Fibroblast of mammary gland (primary cell): ENCODE results near the gene PBX4.

Experiments
- DNase-seq: peaks from one replicate; pipeline ENCODE4 v3.0.0-alpha.2; 2010; ENCODE audit warnings: low read depth
- H3K4me3 ChIP-seq: 2 replicates; pipeline ENCODE4 v1.5.1; 2011; ENCODE audit warnings: low read depth, mild to moderate bottlenecking, low read length, moderate library complexity; ENCODE audit not compliant: control insufficient read depth
- CTCF ChIP-seq: conservative IDR thresholded peaks from 2 replicates; pipeline ENCODE4 v1.5.1; 2011; ENCODE audit warnings: low read depth, low read length, inconsistent platforms; ENCODE audit not compliant: control insufficient read depth, insufficient read depth

Gene PBX4

GRCh38 chr19:19529783-19530422, 88.6 kb downstream of the PBX4 start:
- no peak for TF ChIP-seq CTCF
- DNase-seq = no peak
- no peak overlapping the region for H3K4me3 ChIP-seq

DNA sequence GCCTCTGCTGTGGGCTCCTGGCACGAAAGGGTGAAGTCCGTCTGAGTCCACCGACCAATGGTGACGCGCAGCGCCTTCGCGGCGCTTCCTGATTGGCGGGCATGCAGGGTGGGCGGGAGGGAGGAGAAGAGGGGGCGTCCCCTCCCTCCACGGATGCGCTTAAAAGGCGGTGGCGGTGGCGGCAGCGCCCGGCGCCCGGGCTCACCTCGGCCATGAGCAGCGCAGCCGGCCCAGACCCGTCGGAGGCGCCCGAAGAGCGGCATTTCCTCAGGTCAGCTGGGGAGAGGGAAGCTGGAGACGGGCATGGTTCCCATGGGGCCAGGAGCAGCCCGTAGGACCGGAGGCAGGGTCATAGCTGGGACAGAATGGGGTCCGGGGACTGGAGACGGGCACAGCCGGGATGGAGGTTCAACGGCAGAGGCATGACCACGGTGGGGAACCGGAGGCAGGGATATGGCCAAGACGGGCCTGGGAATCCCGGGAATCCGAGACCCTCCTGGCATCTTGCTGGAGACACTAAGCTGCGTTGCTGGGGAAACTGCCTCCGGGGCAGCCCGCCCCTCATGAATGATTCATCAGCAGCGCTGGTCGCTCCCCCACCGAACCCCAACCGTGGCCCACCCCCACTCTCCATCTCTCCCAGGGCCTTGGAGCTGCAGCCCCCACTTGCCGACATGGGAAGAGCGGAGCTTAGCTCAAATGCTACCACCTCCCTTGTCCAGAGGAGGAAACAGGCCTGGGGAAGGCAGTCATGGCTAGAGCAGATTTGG, 89.6 kb downstream of the PBX4 start, which contains the start of gene YJEFN3:
YJEFN3 (plus strand) TSS at position 191 of the 770 bp plus-strand sequence; CDS start at position 213, 22 bp downstream.
- TF ChIP-seq CTCF = no peak
- DNase-seq = no peak
- H3K4me3 ChIP-seq = no peak within 1 kb of the TSS

DNA sequence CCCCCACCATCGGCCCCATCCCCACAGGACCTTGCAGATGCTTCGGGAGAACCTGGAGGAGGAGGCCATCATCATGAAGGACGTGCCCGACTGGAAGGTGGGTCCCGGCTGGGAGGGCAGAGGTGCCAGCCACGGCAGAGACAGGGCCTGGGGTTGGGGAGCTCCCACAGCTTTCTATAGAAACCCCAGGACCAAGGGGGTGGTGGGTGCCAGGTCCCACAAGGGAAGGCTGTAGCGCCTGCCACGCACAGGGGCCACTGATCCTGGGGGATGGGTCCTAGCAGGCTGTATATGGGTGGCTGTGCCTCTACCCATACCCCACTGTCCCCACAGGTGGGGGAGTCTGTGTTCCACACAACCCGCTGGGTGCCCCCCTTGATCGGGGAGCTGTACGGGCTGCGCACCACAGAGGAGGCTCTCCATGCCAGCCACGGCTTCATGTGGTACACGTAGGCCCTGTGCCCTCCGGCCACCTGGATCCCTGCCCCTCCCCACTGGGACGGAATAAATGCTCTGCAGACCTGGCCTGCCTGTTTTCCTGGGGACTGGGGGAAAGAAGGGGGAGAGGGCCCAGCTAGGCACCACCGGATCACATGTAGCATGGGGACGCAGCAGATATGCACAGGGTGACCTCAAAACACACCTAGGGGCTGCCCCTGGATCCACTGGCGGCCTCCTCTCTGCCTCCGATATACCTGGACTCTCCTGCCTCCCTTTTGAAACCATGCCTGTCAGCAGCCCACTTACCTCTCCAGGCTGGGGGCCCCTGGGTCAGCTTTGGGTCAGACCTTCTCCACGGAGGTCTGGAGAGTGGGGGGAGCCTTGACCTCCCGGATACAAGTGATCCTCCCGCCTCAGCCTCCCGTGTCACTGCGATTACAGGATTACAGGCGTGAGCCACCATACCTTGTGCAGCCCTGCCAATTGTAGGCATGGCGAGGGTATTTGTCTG, 90.5 kb downstream of the PBX4 start:
- no peak for TF ChIP-seq CTCF
- H3K4me3 ChIP-seq = no peak overlapping the region
- no peak for DNase-seq

DNA sequence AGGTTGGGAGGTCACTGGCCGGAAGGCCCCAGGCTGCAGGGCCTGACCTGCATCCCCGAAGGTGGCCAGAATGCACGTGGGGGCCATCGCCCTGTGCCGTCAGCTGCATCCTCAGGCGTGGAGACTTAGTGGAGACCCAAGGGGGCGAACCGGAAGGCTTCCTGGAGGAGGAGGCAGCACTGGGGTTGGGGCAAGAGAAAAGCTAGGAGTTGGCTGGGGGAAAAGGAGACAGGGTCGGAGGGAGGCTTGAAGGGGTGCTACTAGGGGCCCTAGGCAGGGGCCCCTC, 91.2 kb downstream of the PBX4 start:
- no peak for TF ChIP-seq CTCF
- no peak for DNase-seq
- H3K4me3 ChIP-seq = no peak overlapping the region

- no peak for TF ChIP-seq CTCF
- no peak overlapping the region for H3K4me3 ChIP-seq
- DNase-seq = no peak
Observed at GRCh38 chr19:19526581-19527370, 91.7 kb downstream of the PBX4 start.
